NCI-H526 treated with DMSO at 0.1 percent for 48 hours (cell line): ENCODE results near the gene ZSCAN10.
"Not testable (repeated sequence)": the region's sequence is repeated elsewhere in the genome, so short reads cannot be mapped to it uniquely, and the experiment has no call there.

ENCODE experiments used
- DNase-seq: peaks from one replicate; lab custom pipeline; 2025; lab: John Stamatoyannopoulos, UW

Gene ZSCAN10

DNA sequence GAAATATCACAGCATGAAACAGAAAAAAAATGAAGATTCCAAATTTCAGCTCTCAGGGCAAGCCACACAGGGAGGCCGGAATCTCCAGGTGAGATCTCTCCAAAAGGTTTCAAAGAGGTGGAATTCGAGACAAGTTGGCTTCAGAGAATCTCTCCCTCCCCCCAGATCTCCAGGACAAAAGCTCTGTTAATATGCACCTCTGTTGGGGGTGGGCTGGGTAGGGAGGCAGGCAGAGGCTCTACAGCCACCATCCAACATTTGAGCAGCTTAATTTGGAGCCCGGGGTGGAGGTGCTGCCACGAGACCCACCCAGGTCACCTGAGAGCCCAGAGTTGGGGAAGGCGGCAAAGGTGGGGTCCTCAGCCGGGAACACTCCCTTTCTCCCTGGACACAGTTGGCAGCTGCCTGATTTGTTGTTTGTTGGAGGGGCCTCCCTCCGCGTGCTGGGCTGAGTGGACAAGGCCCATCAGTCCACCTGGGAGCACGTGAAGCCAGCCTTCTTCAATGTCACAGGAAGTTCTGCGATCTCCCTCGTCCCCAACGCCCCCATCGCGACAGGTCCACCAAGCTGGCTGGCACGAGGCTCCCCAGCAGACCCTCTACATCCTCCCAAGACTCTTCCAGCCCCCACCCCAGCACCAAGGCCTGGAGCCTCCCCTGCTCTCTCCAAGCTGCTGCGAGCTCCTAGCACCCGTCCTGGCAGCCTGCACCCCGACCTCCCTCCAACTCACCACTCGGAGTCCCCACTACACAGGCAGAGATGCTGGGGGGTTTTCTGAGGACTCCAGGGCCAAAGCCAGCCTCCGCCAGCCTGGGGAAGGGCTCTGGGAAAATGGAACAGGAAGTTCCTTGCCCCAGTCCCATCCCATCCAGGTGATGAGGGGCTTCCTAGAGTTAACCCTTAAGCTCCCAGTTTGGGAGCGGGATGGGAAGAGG lies at the start of gene ZSCAN10:
Gene ZSCAN10 (minus strand): TSS at position 836 of the 936 bp plus-strand sequence. CDS start 6,357 bp downstream, outside the sequence.
- DNase-seq = no peak

DNA sequence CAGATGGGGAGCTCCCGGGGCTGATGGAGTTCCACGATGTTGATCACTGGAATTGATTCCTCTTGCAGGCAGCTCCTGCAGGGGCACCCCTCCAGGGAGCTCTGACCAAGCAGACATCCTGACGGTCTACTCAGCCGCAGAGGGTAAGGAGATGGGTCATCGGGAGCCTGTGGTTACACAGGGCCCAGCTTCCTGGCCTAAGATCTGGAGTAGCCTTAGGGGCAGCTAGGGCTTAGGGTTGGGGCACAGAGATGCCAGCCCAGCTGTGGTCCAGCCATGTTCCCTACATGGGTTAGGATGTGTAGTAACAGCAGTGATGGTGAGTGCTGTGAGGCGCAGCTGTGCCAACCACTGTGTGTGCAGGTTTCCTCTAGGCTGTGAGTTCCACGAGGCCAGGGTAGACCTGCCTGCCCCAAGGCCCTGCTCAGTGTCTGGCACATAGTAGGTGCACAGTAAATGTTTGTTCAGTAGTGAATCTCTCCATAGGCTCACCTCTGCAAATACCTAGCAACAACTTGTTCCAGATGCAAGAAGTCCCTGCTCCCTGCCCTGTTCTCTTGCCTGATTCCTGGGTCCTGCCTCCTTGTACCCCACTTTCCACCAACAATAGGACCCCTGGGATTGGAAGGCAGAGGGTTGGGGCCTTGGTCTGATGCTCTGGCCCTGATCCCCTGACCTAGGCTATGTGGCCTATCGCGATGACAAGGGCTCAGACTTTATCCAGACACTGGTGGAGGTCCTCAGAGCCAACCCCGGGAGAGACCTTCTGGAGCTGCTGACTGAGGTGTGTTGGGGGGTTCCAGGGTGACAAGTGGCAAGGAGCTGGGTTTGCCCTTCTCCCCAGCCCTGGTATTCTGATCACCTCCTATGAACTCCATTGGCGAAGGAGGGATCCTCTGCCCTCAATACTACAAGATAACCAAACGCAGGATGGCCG lies 49.4 kb upstream of the ZSCAN10 start:
- DNase-seq = no peak

DNA sequence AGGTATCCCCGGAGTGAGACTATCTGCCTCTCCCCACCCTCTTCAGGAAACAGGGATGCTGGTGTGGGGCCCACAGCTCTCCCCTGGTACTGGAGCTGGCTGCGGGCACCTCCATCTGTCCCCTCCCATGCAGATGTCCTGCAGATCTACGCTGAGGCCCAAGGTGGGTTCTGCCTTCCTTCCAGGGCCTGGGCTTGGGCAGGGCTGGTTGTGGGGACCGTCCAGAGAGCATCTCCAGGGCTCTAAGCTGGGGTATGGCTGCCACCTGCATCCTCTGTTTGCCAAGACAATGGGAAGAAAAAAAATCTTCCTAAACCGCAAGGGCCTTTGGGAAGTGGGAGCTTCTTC lies 48.6 kb upstream of the ZSCAN10 start:
- DNase-seq = no peak

- no peak for DNase-seq
These were observed 48.1 kb upstream of the ZSCAN10 start for GRCh38 chr16:3147046-3147756.

DNA sequence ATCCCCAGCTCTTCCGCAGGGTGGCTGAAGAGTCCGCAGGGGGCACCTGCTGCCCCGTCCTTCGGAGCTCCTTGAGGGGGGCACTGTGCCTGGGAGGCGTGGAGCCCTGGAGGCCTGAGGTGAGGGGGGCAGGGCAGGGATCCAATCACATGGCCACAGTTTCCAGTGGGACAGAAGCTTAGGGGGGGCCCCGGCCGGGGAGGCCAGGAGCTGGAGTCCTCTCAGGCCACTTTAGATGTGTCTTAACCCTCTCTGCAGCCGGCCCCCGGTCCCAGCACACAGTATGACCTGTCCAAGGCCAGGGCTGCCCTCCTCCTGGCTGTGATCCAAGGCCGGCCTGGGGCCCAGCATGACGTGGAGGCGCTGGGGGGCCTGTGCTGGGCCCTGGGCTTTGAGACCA lies 46.6 kb upstream of the ZSCAN10 start:
- DNase-seq = no peak

DNA sequence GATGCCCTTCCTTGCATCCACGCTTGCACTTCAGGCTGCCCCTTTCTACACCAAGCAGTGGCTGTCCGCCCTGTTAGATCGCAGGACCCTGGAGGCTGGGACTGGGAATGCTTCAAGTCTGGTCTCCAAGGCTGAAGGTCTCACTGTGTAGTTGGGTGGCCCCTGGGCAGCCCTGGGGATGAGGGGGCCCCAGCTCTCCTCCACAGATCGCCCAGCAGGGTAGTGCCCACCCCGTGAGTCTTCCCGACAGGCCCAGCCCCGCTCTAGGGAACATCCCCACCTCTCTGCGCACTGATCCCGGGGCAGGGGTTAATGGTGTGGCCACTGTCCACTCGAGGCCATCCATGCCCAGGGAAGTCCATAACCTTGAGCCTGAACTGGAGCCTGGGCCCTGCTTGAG lies 46.1 kb upstream of the ZSCAN10 start:
- DNase-seq = no peak

DNA sequence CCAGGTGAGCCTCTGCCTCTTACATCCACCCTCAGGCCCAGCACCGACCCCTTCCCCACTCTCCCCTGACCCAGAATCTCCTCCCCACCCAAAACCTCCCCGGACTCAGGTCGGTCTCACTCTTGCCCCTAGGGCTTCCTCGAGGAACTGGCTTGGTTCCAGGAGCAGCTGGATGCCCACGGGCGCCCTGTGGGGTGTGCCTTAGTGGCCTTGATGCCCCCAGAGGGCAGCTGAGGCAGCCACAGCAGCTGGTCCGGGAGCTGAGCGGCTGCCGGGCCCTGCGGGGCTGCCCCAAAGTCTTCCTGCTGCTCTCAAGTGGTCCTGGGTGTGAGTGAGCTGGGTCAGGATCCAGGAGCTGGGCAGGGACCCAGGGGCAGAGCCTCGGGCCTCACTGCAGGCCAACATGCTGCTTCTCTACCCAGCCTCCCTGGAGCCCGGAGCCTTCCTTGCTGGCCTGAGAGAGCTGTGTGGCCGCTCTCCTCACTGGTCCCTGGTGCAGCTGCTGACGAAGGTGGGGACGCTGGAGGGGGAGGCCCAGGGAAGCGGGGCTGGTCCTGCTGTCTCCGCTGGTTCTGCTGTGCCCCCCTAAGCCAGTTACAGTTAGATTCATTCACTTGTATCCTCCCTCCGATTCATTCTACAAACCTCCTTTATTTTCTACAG lies 45.4 kb upstream of the ZSCAN10 start:
- no peak for DNase-seq

- no peak for DNase-seq
These were observed 44.7 kb upstream of the ZSCAN10 start for GRCh38 chr16:3143598-3144320.

GRCh38 chr16:3143189-3143588 lies 44.1 kb upstream of the ZSCAN10 start:
- DNase-seq = no peak

DNA sequence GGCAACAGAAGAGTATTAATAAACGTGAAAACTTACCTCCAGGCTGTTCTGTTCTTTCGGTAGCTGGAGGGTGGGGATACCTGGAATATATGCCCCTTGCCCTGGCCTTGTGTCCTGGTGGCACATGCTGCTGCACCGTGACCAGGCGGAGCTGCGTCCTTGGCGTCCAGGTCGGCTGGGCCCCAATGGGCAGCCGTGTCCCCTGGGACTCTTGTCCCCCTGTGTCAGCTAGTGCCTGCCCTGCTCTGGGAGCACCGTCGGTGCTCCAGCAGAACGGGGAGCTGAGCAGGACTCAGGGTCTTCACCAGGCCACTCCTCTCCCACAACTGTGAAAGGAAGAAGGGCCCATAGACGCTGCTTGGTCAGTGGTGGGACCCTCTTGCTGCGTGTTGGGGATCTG lies 43.7 kb upstream of the ZSCAN10 start:
- no peak for DNase-seq

- no peak for DNase-seq
These were observed 43.2 kb upstream of the ZSCAN10 start for GRCh38 chr16:3142327-3142726.

- no peak for DNase-seq
These were observed 42.8 kb upstream of the ZSCAN10 start for GRCh38 chr16:3141781-3142311.

GRCh38 chr16:3140603-3141427 lies 41.7 kb upstream of the ZSCAN10 start:
- no peak for DNase-seq

DNA sequence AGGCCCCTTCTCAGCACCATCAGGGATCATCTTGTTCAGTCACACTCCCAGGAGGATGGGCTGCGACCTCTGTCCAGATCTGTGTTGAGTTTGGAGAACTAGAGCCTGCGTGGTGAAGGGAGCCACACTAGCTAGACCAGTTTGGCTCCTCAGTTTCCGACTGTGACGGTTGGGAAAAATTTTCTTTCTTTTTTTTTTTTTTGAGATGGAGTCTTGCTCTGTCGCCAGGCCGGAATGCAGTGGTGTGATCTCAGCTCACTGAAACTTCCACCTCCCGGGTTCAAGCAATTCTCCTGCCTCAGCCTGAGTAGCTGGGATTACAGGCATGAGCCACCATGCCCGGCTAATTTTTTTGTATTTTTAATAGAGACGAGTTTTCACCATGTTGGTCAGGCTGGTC lies 40.5 kb upstream of the ZSCAN10 start:
- not testable (repeated sequence) for DNase-seq

DNA sequence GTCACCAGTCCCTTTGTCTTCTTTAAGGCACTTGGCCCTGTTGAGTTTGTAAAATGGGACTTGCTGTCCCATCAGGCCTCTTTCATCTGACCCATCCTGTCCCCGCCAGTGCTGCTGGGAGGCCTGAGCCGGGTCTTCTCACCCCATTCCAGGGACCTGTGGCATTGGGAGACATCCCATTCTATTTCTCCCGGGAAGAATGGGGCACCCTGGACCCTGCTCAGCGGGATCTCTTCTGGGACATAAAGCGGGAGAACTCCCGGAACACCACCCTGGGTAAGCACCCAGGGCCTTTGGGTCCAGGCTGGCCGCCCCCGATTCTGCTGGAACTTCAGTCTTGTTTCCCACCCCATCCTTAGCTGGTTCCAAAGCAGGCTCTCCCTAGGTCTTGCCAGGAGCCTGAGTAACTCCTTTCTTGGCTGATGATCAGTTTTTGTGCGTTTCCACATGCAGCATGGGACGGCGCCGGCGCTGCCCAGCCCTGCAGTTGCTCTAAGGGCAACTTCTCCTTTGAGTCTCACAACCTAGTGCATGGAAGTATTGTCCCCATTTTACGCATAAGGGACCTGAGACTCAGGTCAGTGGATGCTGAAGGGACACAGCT lies 39.8 kb upstream of the ZSCAN10 start:
- no peak for DNase-seq

- DNase-seq = no peak
These were observed 39.2 kb upstream of the ZSCAN10 start for GRCh38 chr16:3138342-3138741.

DNA sequence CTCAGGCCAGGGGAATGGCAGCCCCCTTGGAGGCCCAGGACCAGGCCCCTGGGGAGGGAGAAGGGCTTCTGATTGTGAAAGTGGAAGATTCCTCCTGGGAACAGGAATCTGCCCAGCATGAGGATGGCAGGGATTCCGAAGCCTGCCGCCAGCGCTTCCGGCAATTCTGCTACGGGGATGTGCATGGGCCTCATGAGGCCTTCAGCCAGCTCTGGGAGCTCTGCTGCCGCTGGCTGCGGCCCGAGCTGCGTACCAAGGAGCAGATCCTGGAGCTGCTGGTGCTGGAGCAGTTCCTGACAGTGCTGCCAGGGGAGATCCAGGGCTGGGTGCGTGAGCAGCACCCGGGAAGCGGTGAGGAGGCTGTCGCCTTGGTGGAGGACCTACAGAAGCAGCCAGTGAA lies 38.2 kb upstream of the ZSCAN10 start:
- DNase-seq = no peak

DNA sequence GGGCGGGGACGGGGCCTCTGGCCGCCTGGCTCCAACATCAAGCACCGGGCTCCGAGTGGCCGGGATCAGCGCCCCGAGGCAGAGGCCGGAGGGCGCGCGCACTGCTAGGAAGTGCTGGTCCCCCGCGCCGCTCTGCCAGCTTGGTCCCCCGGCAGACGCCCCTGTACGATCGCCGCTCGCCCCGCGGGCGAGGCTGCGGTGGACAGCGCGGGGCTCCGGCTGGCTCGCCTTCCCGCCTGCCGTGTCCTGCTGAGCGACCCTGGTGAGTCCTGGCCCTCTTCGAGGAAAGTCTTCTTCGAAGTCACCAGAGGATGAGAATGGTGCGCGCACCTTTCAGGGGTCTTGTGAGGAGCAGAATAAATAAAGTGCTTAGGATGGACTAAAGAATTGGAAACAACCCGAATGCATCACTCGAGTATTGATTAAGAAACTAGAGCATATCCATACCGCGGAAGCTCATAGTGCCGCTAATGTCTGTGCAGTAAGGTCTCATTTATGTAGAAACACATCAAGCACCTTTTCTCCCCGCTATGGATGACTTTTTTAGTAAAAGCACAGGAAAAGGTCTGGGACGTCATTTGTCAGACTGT lies 36.1 kb upstream of the ZSCAN10 start:
- no peak for DNase-seq
